Measurements from ENCODE around the gene GCSH. TPM values are rescaled to one million over a fixed set of nuclear protein-coding genes. Genes with fewer than 3 reads are reported as not detected.

Gene GCSH
- total RNA-seq, 3 donors from 2014 or later, result 14.2 to 18.3 (median 18.0) TPM

DNA sequence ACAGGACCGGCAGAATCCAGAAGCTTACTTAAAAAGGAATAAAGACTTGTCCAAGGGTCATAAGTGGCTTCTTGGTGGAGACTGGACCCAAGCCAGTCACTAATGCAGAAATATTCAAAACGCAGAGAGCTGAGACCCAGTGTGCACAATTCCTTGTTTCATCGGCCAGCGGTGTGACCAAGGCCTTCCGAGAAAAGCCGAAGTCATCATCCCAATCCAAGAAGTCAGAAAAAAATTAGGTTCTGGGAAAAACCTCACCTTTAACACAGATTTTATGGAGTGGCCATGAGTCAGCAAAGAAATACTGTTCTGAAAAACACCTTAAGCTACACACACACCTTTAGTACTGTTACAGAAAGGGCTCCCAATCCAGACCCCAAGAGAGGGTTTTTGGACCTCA lies 1.0 kb upstream of the GCSH start:
- peaks cover 4% of the 10 kb centered on the region for H3K36me3 ChIP-seq (ENCODE audit: low read depth)

DNA sequence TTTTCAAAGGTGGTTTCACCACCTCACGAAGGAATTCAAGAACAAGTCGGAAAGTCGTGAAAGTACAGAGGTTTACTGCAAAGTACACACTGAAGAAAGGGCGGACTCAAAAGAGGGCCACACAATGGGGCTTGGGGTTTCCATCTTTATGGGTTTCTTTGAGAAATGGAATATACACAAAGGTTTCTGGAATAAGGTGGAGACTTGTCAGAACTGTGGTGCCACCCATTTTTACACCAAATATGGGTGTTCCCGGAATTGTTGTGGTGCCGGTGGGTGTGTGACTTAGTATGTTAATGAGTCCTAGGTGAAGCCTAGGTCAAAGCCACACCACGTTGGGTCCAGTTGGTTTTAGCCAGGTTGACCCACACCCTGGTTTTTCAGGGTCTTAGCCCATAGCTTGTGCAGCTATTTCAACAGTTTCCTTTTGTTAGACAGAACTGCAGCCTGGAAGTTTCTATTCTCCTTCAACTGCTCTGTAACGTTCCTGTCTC lies 567 bp upstream of the GCSH start:
- H3K4me1 ChIP-seq (ENCODE audit: low read depth), result peaks cover 10% of the 10 kb centered on the region
- no peaks in the 10 kb centered on the region for H3K9me3 ChIP-seq
- intact Hi-C loops (cut with DNase I, micrococcal nuclease), result no loop called here
- DNase-seq (peak in 2 of 3 donors; percentile 34 to 56), ATAC-seq (peak; percentile 14)
- H3K4me3 ChIP-seq, result peak overlapping the region; percentile 67
- TF ChIP-seq, protein P1, sequence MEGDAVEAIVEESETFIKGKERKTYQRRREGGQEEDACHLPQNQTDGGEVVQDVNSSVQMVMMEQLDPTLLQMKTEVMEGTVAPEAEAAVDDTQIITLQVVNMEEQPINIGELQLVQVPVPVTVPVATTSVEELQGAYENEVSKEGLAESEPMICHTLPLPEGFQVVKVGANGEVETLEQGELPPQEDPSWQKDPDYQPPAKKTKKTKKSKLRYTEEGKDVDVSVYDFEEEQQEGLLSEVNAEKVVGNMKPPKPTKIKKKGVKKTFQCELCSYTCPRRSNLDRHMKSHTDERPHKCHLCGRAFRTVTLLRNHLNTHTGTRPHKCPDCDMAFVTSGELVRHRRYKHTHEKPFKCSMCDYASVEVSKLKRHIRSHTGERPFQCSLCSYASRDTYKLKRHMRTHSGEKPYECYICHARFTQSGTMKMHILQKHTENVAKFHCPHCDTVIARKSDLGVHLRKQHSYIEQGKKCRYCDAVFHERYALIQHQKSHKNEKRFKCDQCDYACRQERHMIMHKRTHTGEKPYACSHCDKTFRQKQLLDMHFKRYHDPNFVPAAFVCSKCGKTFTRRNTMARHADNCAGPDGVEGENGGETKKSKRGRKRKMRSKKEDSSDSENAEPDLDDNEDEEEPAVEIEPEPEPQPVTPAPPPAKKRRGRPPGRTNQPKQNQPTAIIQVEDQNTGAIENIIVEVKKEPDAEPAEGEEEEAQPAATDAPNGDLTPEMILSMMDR (IDR thresholded peaks at IDR 0.05), result no peak
- H3K36me3 ChIP-seq (ENCODE audit: low read depth), result peaks cover 4% of the 10 kb centered on the region

More for the DNA sequence above, 1.0 kb upstream of the GCSH start:
- H3K4me3 ChIP-seq, result no peak overlapping the region
- intact Hi-C loops (cut with DNase I, micrococcal nuclease), result no loop called here
- H3K4me1 ChIP-seq (ENCODE audit: low read depth), result peaks cover 10% of the 10 kb centered on the region
- ATAC-seq (no peak), DNase-seq (no peak)
- H3K9me3 ChIP-seq, result no peaks in the 10 kb centered on the region
- TF ChIP-seq, protein P1 (IDR thresholded peaks at IDR 0.05), result no peak

DNA sequence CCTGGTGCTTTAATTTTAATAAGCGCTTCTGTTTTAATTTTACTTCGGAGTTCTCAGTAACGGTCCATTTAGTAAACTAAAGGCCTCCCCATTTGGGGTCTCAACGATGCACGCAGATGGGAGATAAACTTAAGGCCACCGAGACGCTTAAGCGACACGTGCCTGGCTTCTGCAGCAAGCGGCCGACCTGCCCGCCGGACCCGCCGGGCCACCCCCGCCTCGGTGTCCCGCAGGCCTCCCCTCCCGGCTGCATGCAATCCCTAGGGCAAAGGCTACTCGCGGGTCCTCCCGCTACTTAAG lies 592 bp downstream of the GCSH start:
- H3K9me3 ChIP-seq, result no peaks in the 10 kb centered on the region
- peak overlapping the region; percentile 67 for H3K4me3 ChIP-seq
- ATAC-seq (peak; percentile 4), DNase-seq (no peak)
- peaks cover 10% of the 10 kb centered on the region for H3K4me1 ChIP-seq (ENCODE audit: low read depth)
- TF ChIP-seq, protein P1 (IDR thresholded peaks at IDR 0.05), result no peak
- intact Hi-C loops (cut with DNase I, micrococcal nuclease), result no loop called here
- peaks cover 4% of the 10 kb centered on the region for H3K36me3 ChIP-seq (ENCODE audit: low read depth)

DNA sequence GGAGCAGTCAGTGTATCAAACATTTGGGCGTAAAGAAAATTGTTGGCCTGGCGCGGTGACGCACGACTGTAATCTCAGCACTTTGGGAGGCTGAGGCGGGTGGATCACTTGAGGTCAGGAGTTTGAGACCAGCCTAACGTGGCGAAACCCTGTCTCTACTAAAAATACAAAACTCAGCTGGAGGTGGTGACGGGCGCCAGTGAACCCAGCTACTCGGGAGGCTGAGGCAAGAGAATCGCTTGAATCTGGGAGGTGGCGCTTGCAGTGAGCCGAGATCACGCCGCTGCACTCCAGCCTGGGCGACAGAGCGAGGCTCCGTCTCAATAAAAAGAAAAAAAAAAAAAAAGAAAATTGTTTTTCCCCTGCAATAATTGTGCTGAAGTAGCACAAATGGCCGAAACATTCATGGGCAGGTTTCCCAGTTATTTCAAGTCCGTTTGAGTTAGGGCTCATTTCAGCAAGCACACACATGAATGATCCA lies 1.4 kb downstream of the GCSH start:
- ATAC-seq (no peak), DNase-seq (no peak)
- Histone ChIP-seq H3K4me3 (no peak overlapping the region), H3K36me3 (ENCODE audit: low read depth) (peaks cover 4% of the 10 kb centered on the region), H3K4me1 (ENCODE audit: low read depth) (peaks cover 10% of the 10 kb centered on the region), H3K9me3 (no peaks in the 10 kb centered on the region)
- intact Hi-C loops (cut with DNase I, micrococcal nuclease), result no loop called here
- TF ChIP-seq, protein P1 (IDR thresholded peaks at IDR 0.05), result no peak

DNA sequence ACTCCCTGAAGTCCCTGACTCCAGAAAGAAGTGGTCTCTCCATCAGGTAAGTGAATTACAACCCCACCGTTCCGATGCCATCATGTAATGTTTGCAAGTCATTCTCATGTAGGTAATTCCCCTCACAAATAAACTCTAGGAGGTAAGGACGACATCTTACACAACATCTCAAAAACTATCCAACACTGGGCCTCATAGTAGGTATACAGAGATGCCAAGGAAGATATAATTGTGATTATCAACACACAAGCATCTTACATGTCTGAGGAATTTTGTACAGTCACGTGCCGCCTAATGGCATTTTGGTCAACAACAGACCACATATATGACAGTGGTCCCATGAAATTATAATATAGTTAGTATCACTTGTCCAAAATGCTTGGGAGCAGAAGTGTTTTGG lies 7.4 kb downstream of the GCSH start:
- no peak for DNase-seq
- no peaks in the 10 kb centered on the region for H3K4me1 ChIP-seq (ENCODE audit: low read depth)
- intact Hi-C loops (cut with DNase I, micrococcal nuclease), result no loop called here
- ATAC-seq, result no peak
- H3K9me3 ChIP-seq, result no peaks in the 10 kb centered on the region
- no peak overlapping the region for H3K4me3 ChIP-seq
- TF ChIP-seq, protein P1 (IDR thresholded peaks at IDR 0.05), result no peak
- H3K36me3 ChIP-seq (ENCODE audit: low read depth), result no peaks in the 10 kb centered on the region

DNA sequence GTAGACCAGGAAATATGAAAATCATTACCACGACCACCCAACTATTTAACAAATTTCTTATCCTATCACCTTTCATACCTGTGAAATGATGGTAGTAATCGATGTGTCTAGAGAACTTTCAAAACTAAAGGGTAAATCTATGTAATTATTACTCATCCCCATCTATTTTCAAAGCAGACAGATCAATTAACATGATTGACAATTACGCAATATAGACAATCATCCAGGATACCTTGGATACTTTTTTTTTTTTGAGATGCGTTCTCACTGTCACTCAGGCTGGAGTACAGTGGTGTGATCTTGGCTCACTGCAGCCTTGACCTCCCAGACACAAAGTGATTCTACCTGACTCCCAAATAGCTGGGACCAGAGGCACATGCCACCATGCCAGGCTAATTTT lies 15.2 kb downstream of the GCSH start:
- Histone ChIP-seq H3K9me3 (no peaks in the 10 kb centered on the region), H3K4me3 (no peak overlapping the region), H3K4me1 (ENCODE audit: low read depth) (peaks cover 7% of the 10 kb centered on the region), H3K36me3 (ENCODE audit: low read depth) (no peaks in the 10 kb centered on the region)
- ATAC-seq (no peak), DNase-seq (no peak)
- intact Hi-C loops (cut with DNase I, micrococcal nuclease), result no loop called here
- TF ChIP-seq, protein P1 (IDR thresholded peaks at IDR 0.05), result no peak
